CD4-positive, alpha-beta T cell treated with Interferon alpha-2 for 1 hour (primary cell): ENCODE measurements around the gene OR8A1.
"Not testable (repeated sequence)": the region's sequence is repeated elsewhere in the genome, so short reads cannot be mapped to it uniquely, and the experiment has no call there.

Experiments
- DNase-seq, 2 donors: peaks; one replicate each; pipeline ENCODE4 v3.0.0-alpha.2; 2020 to 2022

OR8A1 gene

GRCh38 chr11:124597626-124598025 lies 27.8 kb downstream of the OR8A1 start:
- DNase-seq, result no peak

- no peak for DNase-seq
Observed at GRCh38 chr11:124600621-124601320, 31.0 kb downstream of the OR8A1 start.

- DNase-seq, result no peak
Observed at GRCh38 chr11:124602193-124602592, 32.4 kb downstream of the OR8A1 start.

- DNase-seq, result not testable (repeated sequence)
Observed at GRCh38 chr11:124602723-124603122, 32.9 kb downstream of the OR8A1 start.

GRCh38 chr11:124605719-124606118 lies 35.9 kb downstream of the OR8A1 start:
- peak in 1 of 2 donors; percentile 1 for DNase-seq

GRCh38 chr11:124608147-124608546 lies 38.4 kb downstream of the OR8A1 start:
- no peak for DNase-seq

- no peak for DNase-seq
Observed at GRCh38 chr11:124610295-124610694, 40.5 kb downstream of the OR8A1 start.

GRCh38 chr11:124611064-124611463 lies 41.3 kb downstream of the OR8A1 start, which contains the start of gene PANX3:
Gene PANX3 (plus strand): TSS chr11:124611428. CDS start chr11:124611557, 129 bp downstream.
- no peak for DNase-seq

GRCh38 chr11:124612045-124612444 lies 42.2 kb downstream of the OR8A1 start:
- no peak for DNase-seq

- DNase-seq, result no peak
Observed at GRCh38 chr11:124612567-124613246, 42.9 kb downstream of the OR8A1 start.

- DNase-seq, result no peak
Observed at GRCh38 chr11:124618863-124619262, 49.1 kb downstream of the OR8A1 start.
